AG20443 (cell line): ENCODE results near the gene NFKB1.

Experiments used
- DNase-seq: peaks from one replicate; pipeline ENCODE4 v3.0.0; 2012; ENCODE audit warnings: low spot score, mixed read lengths

NFKB1 gene

GRCh38 chr4:102625232-102625930 lies 124.2 kb downstream of the NFKB1 start:
- peak; percentile 52 for DNase-seq

- DNase-seq: peak; percentile 65
Measured at GRCh38 chr4:102627831-102628523, 126.8 kb downstream of the NFKB1 start.

DNA sequence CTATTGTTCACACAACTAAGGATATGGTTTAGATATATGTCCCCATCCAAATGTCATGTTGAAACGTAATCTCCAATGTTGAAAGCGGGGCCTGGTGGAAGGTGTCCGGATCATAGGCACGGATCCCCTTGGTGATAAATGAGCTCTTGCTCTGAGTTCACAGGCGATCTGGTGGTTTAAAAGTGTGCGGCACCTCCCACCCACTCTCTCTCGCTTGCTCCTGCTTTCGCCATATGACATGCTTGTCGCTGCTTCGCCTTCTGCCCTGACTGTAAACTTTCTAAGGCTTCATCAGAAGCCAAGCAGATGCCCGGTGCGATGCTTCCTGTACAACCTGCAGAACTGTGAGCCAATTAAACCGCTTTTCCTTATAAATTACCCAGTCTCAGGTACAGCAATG lies 128.5 kb downstream of the NFKB1 start:
- no peak for DNase-seq

DNA sequence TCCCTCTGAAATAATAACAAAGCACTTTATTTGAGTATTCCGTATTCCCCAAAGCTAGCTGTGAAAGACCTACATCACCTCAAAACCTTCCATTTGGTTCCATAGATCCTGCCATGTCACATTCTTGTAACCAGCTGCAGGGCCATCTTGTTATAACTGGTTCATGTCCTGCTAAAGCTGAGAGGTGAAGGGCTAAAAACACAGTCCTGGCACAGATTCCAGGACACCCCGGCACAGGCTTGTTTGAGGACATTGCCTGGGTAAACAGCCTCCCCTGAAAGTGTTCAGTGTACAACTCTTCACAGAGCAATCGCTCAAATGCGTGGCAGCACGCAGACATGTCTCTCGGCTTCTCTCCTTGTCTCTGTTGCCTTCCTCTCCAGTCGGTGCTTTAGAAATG lies 130.5 kb downstream of the NFKB1 start:
- no peak for DNase-seq

DNA sequence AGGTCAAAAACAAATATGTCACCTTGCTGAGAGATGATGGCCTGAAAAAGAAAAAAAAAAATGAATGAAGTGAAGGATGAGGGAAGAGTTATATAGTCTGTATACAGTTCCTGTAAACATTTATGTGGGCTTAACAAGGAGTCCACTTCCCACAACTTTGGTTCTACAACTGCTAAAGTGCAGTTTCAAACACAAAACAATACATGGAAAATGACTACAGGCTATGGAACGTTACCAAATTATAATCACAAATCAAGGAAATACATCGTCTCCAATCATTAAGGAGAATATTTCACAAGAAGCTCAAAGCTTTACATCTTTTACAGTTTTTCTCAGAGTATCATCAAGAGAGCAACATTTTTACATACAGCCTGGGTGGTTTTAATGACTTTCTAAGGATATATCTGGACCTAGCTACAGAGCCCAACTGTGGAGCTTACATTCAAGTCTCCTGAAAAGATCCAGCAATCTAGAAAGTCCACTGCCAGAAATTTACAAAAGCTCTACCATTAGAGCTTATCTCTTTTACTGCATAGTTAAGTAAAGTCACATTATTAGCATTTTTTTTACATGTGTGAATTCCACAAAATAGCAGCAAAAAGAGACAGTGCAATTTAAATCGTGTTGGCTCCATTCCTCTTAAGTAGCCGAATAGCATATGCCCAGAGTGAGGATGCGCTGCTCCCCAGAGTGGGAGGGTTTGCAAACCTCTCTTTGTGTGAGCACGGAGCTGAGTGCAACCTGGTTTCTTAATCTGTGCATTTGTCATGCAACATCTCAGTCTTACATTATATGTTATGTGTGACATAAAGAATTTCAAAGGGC lies 131.3 kb downstream of the NFKB1 start:
- DNase-seq: no peak

DNA sequence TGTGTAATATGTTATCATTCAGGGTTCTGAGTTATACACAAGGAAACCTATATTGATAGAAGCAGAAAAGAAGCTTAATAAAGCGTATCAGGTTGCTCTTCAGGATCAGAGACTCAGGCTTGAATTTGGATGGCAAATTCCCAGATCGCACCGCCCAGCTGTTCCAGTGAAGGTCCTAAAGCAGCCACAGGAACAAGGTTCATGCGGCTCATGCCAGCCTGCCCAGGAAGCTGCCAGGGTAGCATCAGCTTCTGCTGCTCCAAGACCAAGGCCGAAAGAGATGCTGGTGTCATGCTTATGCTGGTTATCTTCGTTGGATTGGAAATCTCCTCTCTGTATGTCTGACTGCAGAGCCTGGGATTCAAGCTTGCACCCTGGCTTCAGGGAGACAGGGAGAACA lies 131.9 kb downstream of the NFKB1 start:
- no peak for DNase-seq

DNA sequence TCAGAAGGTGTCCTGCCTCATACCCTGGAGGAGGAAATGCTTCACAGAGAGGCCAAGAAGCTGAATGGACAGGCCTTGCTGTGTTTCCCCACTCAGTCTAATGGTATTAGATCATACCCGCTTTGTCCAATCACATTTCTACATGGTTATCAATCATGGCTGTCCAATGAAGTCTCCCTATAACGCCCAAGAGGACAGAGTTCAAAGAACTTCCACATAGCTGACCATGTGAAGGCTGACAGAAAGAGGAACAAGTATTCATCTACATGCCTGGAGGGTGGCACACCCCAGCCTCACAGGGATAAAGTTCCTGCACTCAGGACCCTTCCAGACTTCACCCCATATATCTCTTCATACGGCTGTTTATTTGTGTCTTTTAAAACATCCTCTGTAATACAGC lies 136.2 kb downstream of the NFKB1 start:
- DNase-seq: no peak

GRCh38 chr4:102638621-102639020 lies 137.5 kb downstream of the NFKB1 start:
- no peak for DNase-seq

GRCh38 chr4:102639598-102639997 lies 138.4 kb downstream of the NFKB1 start:
- no peak for DNase-seq

DNA sequence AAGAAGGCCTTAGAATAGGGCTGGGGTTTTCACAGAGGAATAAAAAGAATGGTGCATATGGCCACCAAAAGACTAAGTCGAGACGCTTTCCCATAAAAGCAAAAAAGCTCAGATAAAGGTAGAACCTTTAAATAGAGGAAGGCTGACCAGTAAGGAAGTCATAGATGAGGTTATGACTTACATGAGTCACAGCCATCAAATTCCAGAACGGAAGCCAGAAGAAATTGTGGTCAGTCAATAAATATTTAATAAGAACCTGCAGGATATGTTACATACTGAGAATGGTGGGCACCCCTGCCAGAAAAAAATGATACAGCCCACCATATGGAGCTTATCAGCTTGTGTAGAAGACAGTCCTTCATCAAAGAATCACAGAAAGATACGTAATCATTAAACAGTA lies 139.5 kb downstream of the NFKB1 start:
- peak; percentile 29 for DNase-seq

- DNase-seq: no peak
Measured at GRCh38 chr4:102641793-102642192, 140.6 kb downstream of the NFKB1 start.

GRCh38 chr4:102642631-102643298 lies 141.6 kb downstream of the NFKB1 start:
- DNase-seq: no peak

DNA sequence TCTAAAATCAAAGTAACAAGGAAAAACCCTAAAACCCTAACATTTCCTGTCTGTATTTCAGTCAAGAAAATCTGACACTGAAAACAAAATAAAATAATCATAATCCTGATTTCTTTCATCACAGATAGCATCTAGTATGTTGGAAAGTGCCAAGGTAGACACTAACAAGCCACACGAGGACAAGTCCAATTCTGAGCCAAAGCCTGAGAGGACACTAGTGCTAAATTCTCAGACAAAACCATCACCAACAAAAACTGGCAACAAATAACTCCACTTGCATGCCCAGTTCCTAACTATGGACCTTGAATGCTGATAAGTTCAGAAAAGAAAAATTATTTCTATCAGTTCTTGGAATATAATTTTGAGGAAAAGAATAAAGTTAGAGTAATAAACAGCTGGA lies 146.0 kb downstream of the NFKB1 start:
- no peak for DNase-seq

- DNase-seq: no peak
Measured at GRCh38 chr4:102657206-102657605, 156.0 kb downstream of the NFKB1 start.

GRCh38 chr4:102663073-102663472 lies 161.9 kb downstream of the NFKB1 start:
- DNase-seq: peak; percentile 34

DNA sequence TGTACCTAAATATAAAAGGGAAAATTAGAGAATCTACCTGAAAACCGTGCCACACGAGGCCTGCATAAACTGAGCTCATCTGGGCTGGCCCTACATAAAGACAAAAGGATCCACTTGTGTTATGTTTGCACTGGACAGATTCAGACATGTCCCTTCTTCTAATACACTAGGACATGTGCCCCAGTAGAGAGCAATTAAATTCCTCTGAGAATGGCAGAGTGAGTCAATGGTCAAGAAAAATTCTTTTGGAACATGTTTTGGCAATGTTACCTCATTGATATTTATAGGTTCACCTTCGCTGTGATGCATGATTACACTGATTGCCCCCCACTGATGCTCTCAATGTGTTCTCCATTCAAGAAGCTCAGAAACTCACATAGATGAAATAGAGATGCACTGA lies 164.4 kb downstream of the NFKB1 start:
- no peak for DNase-seq
